HG02588 (cell line): ENCODE results near the gene TBC1D10A.

Experiments used
- ATAC-seq: cut with Tn5 transposase; IDR thresholded peaks from one replicate; pipeline ENCODE4 v1.9.1; 2021; ENCODE audit warnings: mild to moderate bottlenecking, moderate library complexity; ENCODE audit not compliant: unreplicated experiment

The TBC1D10A gene

DNA sequence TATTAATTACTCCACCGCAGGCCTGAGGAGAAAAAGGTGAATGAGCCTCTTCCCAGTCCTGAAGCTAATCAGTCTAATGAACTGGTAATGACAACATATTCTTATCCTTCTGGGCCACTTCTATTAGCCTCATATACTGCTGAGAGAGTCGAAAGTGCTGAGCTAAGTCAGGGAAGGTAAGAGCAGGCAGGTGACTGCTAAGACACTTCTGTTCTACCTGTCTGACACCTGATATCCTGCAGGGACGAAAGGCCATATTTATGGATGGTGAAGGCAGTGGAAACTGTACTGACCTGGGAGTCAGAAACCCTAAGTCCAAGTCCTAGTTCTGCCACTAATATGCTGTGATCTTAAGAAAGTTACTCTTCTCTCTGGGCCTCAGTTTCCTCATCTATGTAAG lies 3.5 kb downstream of the TBC1D10A start:
- ATAC-seq: no peak

DNA sequence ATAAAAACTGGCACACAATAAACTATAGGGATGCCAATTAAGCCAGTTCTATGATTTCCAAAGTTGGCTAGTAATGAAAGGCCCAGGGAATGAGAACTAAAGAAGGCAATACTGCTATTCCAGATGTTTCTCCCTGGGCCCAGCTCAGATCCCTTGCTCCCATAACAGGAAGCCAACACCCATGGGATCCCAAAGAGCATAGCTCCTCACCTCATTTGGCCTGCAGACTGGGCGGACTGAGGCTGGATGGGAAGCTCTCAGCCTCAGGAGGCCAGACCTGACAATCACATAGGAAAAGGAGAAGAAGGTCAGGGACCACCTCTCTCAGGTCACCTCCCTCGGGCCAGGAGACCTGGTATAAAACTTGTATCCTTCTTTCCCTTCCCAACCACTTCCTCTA lies 5.3 kb downstream of the TBC1D10A start:
- ATAC-seq: no peak

GRCh38 chr22:30320021-30320556 lies 6.7 kb downstream of the TBC1D10A start:
- no peak for ATAC-seq

- no peak for ATAC-seq
These were observed 7.8 kb downstream of the TBC1D10A start for GRCh38 chr22:30318799-30319419.

GRCh38 chr22:30317778-30318177 lies 9.0 kb downstream of the TBC1D10A start:
- ATAC-seq: no peak

GRCh38 chr22:30315962-30316576 lies 10.7 kb downstream of the TBC1D10A start:
- ATAC-seq: no peak

- no peak for ATAC-seq
These were observed 11.8 kb downstream of the TBC1D10A start for GRCh38 chr22:30314915-30315314.

GRCh38 chr22:30313527-30314363 lies 13.0 kb downstream of the TBC1D10A start:
- no peak for ATAC-seq

GRCh38 chr22:30312053-30312452 lies 14.7 kb downstream of the TBC1D10A start:
- no peak for ATAC-seq

GRCh38 chr22:30310881-30311771 lies 15.6 kb downstream of the TBC1D10A start:
- ATAC-seq: no peak

GRCh38 chr22:30309951-30310741 lies 16.6 kb downstream of the TBC1D10A start:
- peak; percentile 30 for ATAC-seq

DNA sequence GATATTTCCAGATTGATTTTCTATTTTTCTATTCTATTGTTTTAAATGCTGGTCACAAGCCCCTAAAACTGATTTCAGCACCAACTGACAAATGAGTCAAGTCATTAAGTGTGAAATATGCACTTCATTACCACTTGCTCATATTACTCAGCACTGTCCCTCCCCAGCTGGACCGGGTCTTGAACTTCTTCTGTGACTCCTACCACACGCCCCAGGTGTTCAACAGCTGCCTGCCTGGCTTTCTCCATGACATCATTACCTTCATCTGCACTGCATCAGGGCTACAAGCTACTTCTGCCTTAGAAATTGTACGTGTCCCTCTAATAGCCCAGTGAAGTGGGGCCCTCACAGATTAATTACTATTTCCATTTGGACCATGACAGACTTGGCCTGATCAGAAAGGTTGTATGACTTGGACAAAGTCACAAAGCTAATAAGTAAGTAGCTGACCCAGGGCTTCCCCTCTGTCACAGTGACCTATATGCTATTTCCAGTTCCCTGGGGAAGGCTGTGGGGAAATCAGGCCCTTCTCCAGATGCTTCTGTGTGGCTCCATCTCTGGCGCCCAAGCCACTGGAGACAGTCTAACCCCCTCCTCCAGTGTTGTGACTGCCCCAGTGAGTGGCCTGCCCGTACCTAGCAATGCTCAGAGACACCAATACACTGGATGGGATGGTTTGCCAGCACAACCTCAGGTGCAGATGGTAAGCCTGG lies 18.1 kb downstream of the TBC1D10A start:
- no peak for ATAC-seq

DNA sequence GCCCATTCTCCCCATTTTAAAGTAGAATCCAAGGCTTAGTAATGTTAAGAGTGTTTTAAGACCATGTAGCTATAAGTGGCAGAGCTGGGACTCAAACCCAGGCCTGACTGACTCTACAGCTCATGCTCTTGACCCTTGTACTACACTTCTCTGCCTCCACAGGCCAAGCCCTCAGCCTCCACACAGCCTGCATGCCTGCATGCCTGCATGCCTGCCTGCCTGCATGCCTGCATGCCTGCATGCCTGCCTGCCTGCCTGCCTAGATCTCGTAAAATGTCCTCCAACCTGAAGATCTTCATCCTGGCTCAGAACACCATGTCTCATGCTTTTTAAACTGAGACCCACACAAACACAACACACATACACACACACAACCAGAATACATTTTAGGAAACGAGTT lies 18.6 kb downstream of the TBC1D10A start:
- ATAC-seq: no peak

GRCh38 chr22:30307041-30307574 lies 19.6 kb downstream of the TBC1D10A start:
- ATAC-seq: no peak

DNA sequence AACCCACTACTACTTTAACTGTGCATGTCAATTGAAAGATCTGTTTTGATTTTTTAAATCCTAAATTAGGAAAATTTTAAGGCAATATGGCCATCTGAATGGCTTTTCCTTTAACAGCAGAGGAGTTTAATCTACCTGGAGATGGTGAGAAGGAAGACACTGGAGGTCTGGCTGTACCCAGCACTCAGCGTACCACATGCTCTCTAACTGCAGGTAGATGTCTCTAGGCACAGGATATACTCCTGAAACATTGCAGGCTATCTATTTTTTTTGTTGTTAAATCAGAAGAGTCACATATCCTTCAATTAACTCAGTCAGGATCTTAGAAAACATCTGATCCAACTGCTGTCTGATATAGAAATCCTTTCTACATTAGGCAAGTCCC lies 20.1 kb downstream of the TBC1D10A start:
- no peak for ATAC-seq

DNA sequence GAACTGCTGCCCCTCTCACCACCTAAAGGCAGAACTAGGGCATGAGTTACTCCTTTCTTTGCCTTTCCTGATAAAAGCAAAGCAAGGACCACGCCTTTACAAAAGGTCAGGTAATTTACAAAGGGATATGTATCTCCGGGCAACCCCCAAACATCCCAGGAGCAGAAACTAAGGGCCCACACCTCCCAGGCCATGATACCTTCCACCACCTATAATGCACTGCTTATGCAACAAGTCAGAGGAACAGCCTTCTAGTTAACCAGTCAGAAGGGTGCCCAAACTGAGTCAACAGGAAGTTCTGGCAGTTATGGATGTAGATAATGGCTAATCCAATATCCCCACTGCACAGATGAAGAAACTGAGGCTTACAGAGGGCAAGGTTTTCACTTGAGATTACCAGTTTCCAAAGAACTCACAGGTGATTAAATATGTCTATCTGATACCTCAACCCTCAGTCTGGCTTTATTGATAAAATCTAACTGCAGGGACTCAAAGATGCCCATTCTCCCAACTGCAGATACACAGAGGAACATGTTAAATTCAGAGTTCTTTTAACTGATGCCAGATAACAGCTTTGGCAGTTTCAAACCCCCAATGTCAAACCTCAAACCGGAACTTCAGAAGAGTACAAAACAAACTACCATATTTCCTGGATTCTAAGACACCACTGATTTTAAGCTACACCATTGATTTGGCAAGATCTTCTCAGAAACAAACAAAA lies 20.7 kb downstream of the TBC1D10A start:
- no peak for ATAC-seq

- ATAC-seq: no peak
These were observed 21.2 kb downstream of the TBC1D10A start for GRCh38 chr22:30305519-30305905.

- no peak for ATAC-seq
These were observed 22.1 kb downstream of the TBC1D10A start for GRCh38 chr22:30304495-30305244.
